HepG2 (cell line): ENCODE results near the gene PLIN3. TPM values are rescaled to one million over a fixed set of nuclear protein-coding genes. Genes with fewer than 3 reads are reported as not detected.

Experiments used
- CENPX ChIP-seq: sonication (generic); formaldehyde crosslinking; IDR thresholded peaks from 2 replicates; pipeline ENCODE4 v1.9.0; 2021; ENCODE audit warnings: mild to moderate bottlenecking, missing genetic modification reagents, moderate library complexity
- CHCHD3 ChIP-seq: sonication (generic); formaldehyde crosslinking; IDR thresholded peaks from 2 replicates; pipeline ENCODE4 v1.8.0; 2022; ENCODE audit warnings: mild to moderate bottlenecking, missing genetic modification reagents, moderate library complexity
- GTF2F1 ChIP-seq: fragments of 150-350 bp; IDR thresholded peaks from 2 replicates; pipeline ENCODE4 v1.6.1; 2014; ENCODE audit warnings: low read length
- HNRNPLL ChIP-seq: fragments of 200-400 bp; formaldehyde crosslinking; IDR thresholded peaks from 2 replicates; pipeline ENCODE4 v1.6.1; 2017; ENCODE audit warnings: mild to moderate bottlenecking, low read depth, low read length; ENCODE audit not compliant: poor library complexity, severe bottlenecking
- NFRKB ChIP-seq: fragments of 450-650 bp; IDR thresholded peaks from 2 replicates; pipeline ENCODE4 v1.6.1; 2017
- NONO ChIP-seq, 2 experiments: fragments of 450-650 bp in 1 of 2; sonication (generic) in 1 of 2; formaldehyde crosslinking in 1 of 2; IDR thresholded peaks in 1 of 2; conservative IDR thresholded peaks in 1 of 2; 2 replicates each; pipeline versions ENCODE4 v1.6.1 to v1.8.0; 2017 to 2022; ENCODE audit warnings: mild to moderate bottlenecking in 1 of 2, missing genetic modification reagents in 1 of 2, moderate library complexity in 1 of 2
- PAWR ChIP-seq: sonication (generic); formaldehyde crosslinking; IDR thresholded peaks from 2 replicates; pipeline ENCODE4 v1.4.0; 2020; ENCODE audit warnings: missing genetic modification reagents, mild to moderate bottlenecking, borderline replicate concordance
- PTBP1 ChIP-seq: fragments of 200-400 bp; formaldehyde crosslinking; IDR thresholded peaks from 2 replicates; pipeline ENCODE4 v1.6.1; 2018; ENCODE audit warnings: low read length, low read depth; ENCODE audit not compliant: poor library complexity, severe bottlenecking
- SIX4 ChIP-seq: sonication (generic); formaldehyde crosslinking; IDR thresholded peaks from 2 replicates; pipeline ENCODE4 v1.4.0; 2020; ENCODE audit warnings: missing genetic modification reagents
- TCF12 ChIP-seq, 2 experiments: fragments of 450-650 bp in 1 of 2; sonication (generic) in 1 of 2; formaldehyde crosslinking in 1 of 2; IDR thresholded peaks; 2 replicates each; pipeline versions ENCODE4 v1.6.1 to v1.8.0; 2017 to 2022; ENCODE audit warnings: antibody characterized with exemption in 1 of 2, mild to moderate bottlenecking in 1 of 2, missing genetic modification reagents in 1 of 2, moderate library complexity in 1 of 2
- ZNF264 ChIP-seq: sonication (generic); formaldehyde crosslinking; IDR thresholded peaks from 2 replicates; pipeline ENCODE4 v1.4.0; 2020; ENCODE audit warnings: missing genetic modification reagents
- ZNF326 ChIP-seq: sonication (generic); formaldehyde crosslinking; IDR thresholded peaks from 2 replicates; pipeline ENCODE4 v1.4.0; 2020; ENCODE audit warnings: missing genetic modification reagents, borderline replicate concordance
- ZNF335 ChIP-seq: sonication (generic); formaldehyde crosslinking; IDR thresholded peaks from 2 replicates; pipeline ENCODE4 v1.4.0; 2020; ENCODE audit warnings: missing genetic modification reagents
- ZNF558 ChIP-seq: sonication (generic); formaldehyde crosslinking; IDR thresholded peaks from 2 replicates; pipeline ENCODE4 v1.9.0; 2022; ENCODE audit warnings: mild to moderate bottlenecking, missing genetic modification reagents, borderline replicate concordance
- ZNF672 ChIP-seq: sonication (generic); formaldehyde crosslinking; IDR thresholded peaks from 2 replicates; pipeline ENCODE4 v1.8.1; 2022; ENCODE audit warnings: missing genetic modification reagents
- ZNF777 ChIP-seq: sonication (generic); formaldehyde crosslinking; IDR thresholded peaks from 2 replicates; pipeline ENCODE4 v1.4.0; 2020; ENCODE audit warnings: missing genetic modification reagents
- ZNF816 ChIP-seq: sonication (generic); formaldehyde crosslinking; IDR thresholded peaks from 2 replicates; pipeline ENCODE4 v1.8.0; 2022; ENCODE audit warnings: missing genetic modification reagents, mild to moderate bottlenecking, borderline replicate concordance
- polyA plus RNA-seq, 8 experiments: library from polyadenylated mRNA; depleted of rRNA in 3 of 8; stranded (reverse) in 7 of 8; unstranded in 1 of 8; fragments of >200 nt; fragmentation: Illumina TruSeq in 4 of 8; extraction: Trizol in 4 of 8; gene quantifications; 2 replicates each; pipeline versions ENCODE4 v1.2.1 to v1.2.3, GENCODE V29; 2011 to 2016; ENCODE audit warnings: low read depth in 4 of 8, missing spikeins in 1 of 8, mixed read lengths in 1 of 8; ENCODE audit not compliant: insufficient read depth in 1 of 8
- total RNA-seq, 5 experiments: library from RNA; depleted of rRNA; stranded (reverse); fragments of >200 nt; fragmentation: Illumina TruSeq; extraction: Trizol; gene quantifications; 2 replicates each; pipeline ENCODE4 v1.2.3, GENCODE V29; 2016; ENCODE audit warnings: low read depth in 1 of 5
- TF ChIP-seq, protein P1 (sequence below): sonication (generic); formaldehyde crosslinking; IDR thresholded peaks from 2 replicates; pipeline ENCODE4 v1.8.0; 2022; ENCODE audit warnings: mild to moderate bottlenecking, missing genetic modification reagents, borderline replicate concordance
- TF ChIP-seq, protein P2 (sequence below): sonication (generic); formaldehyde crosslinking; IDR thresholded peaks from 2 replicates; pipeline ENCODE4 v1.4.0; 2020; ENCODE audit warnings: missing genetic modification reagents
- TF ChIP-seq, protein P3 (sequence below): sonication (generic); formaldehyde crosslinking; IDR thresholded peaks from 2 replicates; pipeline ENCODE4 v1.8.0; 2023; ENCODE audit warnings: mild to moderate bottlenecking, missing genetic modification reagents
- TF ChIP-seq, protein P4 (sequence below): sonication (generic); formaldehyde crosslinking; IDR thresholded peaks from 2 replicates; pipeline ENCODE4 v1.5.0; 2020; ENCODE audit warnings: missing genetic modification reagents
- TF ChIP-seq, protein P5 (sequence below): sonication (generic); formaldehyde crosslinking; IDR thresholded peaks from 2 replicates; pipeline ENCODE4 v1.8.0; 2022; ENCODE audit warnings: missing genetic modification reagents, mild to moderate bottlenecking, inconsistent platforms, borderline replicate concordance
- TF ChIP-seq, protein P6 (sequence below): IDR thresholded peaks from 2 replicates; pipeline ENCODE4 v1.6.1; 2012; ENCODE audit warnings: inconsistent platforms

Gene PLIN3
- total and polyA plus RNA-seq, 2 of the 13 experiments (the other 11 are each of a cell fraction or from before 2014, with no cell fraction given) = 49.3 to 57.9 TPM

DNA sequence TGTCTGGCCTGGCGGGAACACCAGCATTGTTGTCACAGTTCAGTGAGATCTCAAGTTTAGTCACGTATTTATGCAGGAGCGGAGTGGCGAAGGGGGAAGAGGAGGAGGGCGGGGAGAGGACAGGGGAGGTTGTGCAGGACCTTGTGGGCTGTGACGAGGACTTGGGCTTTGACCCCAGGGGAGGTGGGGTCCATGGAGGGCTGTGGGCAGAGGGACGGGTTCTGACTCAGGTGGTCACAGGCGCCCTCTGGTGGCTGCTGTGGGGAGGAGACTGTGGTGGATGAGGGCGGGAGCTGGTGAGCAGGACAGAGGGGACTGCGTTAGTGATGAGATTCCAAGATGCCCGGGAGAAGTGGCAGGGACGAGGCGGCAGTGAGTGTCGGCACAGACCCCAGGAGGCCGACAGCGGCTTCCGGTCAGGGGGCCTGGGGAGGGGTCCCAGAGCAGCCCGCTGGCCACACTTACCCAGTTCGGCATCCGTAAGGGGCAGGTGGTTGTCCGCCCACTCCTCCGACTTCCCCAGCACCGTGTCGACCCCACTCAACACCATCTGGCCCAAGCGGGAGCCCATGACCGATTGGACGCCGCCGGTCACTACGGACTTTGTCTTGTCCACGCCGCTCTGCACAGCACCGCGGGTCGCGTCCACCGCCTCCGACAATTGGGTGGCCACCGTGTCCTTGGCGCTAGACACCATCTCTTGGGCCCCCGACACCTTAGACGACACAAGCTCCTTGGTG lies 15.7 kb downstream of the PLIN3 start (continued):
- no peak for TF ChIP-seq CHCHD3 (CRISPR knock-in tag)
- TF ChIP-seq TCF12 (IDR thresholded peaks at IDR 0.05) = no peak
- TF ChIP-seq TCF12 (CRISPR knock-in tag; IDR thresholded peaks at IDR 0.05) = no peak
- TF ChIP-seq, protein P1, sequence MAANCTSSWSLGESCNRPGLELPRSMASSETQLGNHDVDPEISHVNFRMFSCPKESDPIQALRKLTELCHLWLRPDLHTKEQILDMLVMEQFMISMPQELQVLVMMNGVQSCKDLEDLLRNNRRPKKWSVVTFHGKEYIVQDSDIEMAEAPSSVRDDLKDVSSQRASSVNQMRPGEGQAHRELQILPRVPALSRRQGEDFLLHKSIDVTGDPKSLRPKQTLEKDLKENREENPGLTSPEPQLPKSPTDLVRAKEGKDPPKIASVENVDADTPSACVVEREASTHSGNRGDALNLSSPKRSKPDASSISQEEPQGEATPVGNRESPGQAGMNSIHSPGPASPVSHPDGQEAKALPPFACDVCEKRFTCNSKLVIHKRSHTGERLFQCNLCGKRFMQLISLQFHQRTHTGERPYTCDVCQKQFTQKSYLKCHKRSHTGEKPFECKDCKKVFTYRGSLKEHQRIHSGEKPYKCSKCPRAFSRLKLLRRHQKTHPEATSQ (CRISPR knock-in tag) = 0 out of 2 replicates have a peak, but pooled peaks have one; percentile 26
- TF ChIP-seq, protein P2, sequence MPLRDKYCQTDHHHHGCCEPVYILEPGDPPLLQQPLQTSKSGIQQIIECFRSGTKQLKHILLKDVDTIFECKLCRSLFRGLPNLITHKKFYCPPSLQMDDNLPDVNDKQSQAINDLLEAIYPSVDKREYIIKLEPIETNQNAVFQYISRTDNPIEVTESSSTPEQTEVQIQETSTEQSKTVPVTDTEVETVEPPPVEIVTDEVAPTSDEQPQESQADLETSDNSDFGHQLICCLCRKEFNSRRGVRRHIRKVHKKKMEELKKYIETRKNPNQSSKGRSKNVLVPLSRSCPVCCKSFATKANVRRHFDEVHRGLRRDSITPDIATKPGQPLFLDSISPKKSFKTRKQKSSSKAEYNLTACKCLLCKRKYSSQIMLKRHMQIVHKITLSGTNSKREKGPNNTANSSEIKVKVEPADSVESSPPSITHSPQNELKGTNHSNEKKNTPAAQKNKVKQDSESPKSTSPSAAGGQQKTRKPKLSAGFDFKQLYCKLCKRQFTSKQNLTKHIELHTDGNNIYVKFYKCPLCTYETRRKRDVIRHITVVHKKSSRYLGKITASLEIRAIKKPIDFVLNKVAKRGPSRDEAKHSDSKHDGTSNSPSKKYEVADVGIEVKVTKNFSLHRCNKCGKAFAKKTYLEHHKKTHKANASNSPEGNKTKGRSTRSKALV = no peak
- no peak for TF ChIP-seq GTF2F1
- TF ChIP-seq, protein P3, sequence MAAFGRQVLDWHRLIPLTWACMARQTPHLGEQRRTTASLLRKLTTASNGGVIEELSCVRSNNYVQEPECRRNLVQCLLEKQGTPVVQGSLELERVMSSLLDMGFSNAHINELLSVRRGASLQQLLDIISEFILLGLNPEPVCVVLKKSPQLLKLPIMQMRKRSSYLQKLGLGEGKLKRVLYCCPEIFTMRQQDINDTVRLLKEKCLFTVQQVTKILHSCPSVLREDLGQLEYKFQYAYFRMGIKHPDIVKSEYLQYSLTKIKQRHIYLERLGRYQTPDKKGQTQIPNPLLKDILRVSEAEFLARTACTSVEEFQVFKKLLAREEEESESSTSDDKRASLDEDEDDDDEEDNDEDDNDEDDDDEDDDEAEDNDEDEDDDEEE (CRISPR knock-in tag) = no peak
- TF ChIP-seq ZNF777 (CRISPR knock-in tag) = no peak
- TF ChIP-seq ZNF264 (CRISPR knock-in tag) = no peak
- no peak for TF ChIP-seq NFRKB
- TF ChIP-seq ZNF672 (CRISPR knock-in tag) = no peak
- TF ChIP-seq, protein P4, sequence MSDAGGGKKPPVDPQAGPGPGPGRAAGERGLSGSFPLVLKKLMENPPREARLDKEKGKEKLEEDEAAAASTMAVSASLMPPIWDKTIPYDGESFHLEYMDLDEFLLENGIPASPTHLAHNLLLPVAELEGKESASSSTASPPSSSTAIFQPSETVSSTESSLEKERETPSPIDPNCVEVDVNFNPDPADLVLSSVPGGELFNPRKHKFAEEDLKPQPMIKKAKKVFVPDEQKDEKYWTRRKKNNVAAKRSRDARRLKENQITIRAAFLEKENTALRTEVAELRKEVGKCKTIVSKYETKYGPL (CRISPR knock-in tag) = no peak
- TF ChIP-seq ZNF558 (CRISPR knock-in tag) = no peak
- TF ChIP-seq CENPX (CRISPR knock-in tag) = no peak
- no peak for TF ChIP-seq HNRNPLL
- TF ChIP-seq PTBP1 = no peak
- TF ChIP-seq, protein P5, sequence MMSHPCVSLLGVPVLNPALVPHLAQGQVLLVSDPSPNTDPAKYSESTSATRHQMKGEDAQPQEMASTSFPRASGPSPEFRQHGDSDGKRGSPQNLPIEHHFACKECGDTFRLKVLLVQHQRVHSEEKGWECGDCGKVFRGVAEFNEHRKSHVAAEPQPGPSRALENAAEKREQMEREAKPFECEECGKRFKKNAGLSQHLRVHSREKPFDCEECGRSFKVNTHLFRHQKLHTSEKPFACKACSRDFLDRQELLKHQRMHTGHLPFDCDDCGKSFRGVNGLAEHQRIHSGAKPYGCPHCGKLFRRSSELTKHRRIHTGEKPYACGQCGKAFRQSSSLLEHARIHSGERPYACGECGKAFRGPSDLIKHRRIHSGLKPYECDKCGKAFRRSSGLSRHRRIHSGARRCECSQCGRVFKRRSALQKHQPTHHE (CRISPR knock-in tag) = no peak
- no peak for TF ChIP-seq NONO (IDR thresholded peaks at IDR 0.05)
- no peak for TF ChIP-seq NONO (CRISPR knock-in tag; conservative IDR thresholded peaks at IDR 0.05)
- no peak for TF ChIP-seq ZNF335 (CRISPR knock-in tag)
- no peak for TF ChIP-seq SIX4 (CRISPR knock-in tag)
- TF ChIP-seq PAWR (CRISPR knock-in tag) = no peak
- no peak for TF ChIP-seq ZNF816 (CRISPR knock-in tag)
- no peak for TF ChIP-seq ZNF326
- TF ChIP-seq, protein P6, sequence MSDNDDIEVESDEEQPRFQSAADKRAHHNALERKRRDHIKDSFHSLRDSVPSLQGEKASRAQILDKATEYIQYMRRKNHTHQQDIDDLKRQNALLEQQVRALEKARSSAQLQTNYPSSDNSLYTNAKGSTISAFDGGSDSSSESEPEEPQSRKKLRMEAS = peak; percentile 54; the same call in 1 of the 2 replicates
